H9 (cell line): ENCODE measurements around the gene CHMP2A. TPM values are rescaled to one million over a fixed set of nuclear protein-coding genes. Genes with fewer than 3 reads are reported as not detected.

Experiments used
- DNase-seq: peaks from one replicate; pipeline ENCODE4 v3.0.0-alpha.2; 2017
- H2AFZ ChIP-seq: one replicate; pipeline ENCODE4 v1.6.1; 2013; ENCODE audit warnings: mild to moderate bottlenecking, low read length, control low read depth, moderate library complexity
- H2AK5ac ChIP-seq: 2 replicates; pipeline ENCODE4 v1.6.1; 2013; ENCODE audit warnings: low read length, control low read depth, mixed read lengths; ENCODE audit not compliant: insufficient read length
- H2BK120ac ChIP-seq: one replicate; pipeline ENCODE4 v1.6.1; 2013; ENCODE audit warnings: low read depth, mild to moderate bottlenecking, low read length, control low read depth, inconsistent platforms; ENCODE audit not compliant: poor library complexity, severe bottlenecking
- H2BK12ac ChIP-seq: 2 replicates; pipeline ENCODE4 v1.6.1; 2013; ENCODE audit warnings: low read length, control low read depth, mixed read lengths, low read depth; ENCODE audit not compliant: insufficient read length
- H2BK15ac ChIP-seq: 2 replicates; pipeline ENCODE4 v1.6.1; 2013; ENCODE audit warnings: low read depth, low read length, control low read depth
- H2BK20ac ChIP-seq: one replicate; pipeline ENCODE4 v1.6.1; 2013; ENCODE audit warnings: low read depth, mild to moderate bottlenecking, low read length, control low read depth, inconsistent platforms; ENCODE audit not compliant: poor library complexity, severe bottlenecking
- H2BK5ac ChIP-seq: 2 replicates; pipeline ENCODE4 v1.6.1; 2013; ENCODE audit warnings: low read length, control low read depth, mixed read lengths; ENCODE audit not compliant: insufficient read length
- H3K14ac ChIP-seq: 2 replicates; pipeline ENCODE4 v1.6.1; 2013; ENCODE audit warnings: low read length, control low read depth; ENCODE audit not compliant: insufficient read depth
- H3K18ac ChIP-seq: 2 replicates; pipeline ENCODE4 v1.6.1; 2013; ENCODE audit warnings: low read depth, mild to moderate bottlenecking, mixed read lengths, low read length, control low read depth; ENCODE audit not compliant: insufficient read length
- H3K23ac ChIP-seq: 2 replicates; pipeline ENCODE4 v1.6.1; 2013; ENCODE audit warnings: low read length, control low read depth, mixed read lengths, low read depth; ENCODE audit not compliant: insufficient read length
- H3K23me2 ChIP-seq: 2 replicates; pipeline ENCODE4 v1.6.1; 2013; ENCODE audit warnings: low read depth, mild to moderate bottlenecking, mixed read lengths, low read length, control low read depth; ENCODE audit not compliant: insufficient read length, poor library complexity, severe bottlenecking
- H3K27ac ChIP-seq: 2 replicates; pipeline ENCODE4 v1.5.1; 2013; ENCODE audit warnings: low read length, control low read depth, mixed read lengths, low read depth; ENCODE audit not compliant: insufficient read length
- H3K27me3 ChIP-seq: 2 replicates; pipeline ENCODE4 v1.6.1; 2013; ENCODE audit warnings: low read length, control low read depth, inconsistent platforms; ENCODE audit not compliant: insufficient read depth
- H3K4ac ChIP-seq: 2 replicates; pipeline ENCODE4 v1.6.1; 2013; ENCODE audit warnings: low read depth, mild to moderate bottlenecking, control low read depth, inconsistent platforms, low read length, moderate library complexity
- H3K4me1 ChIP-seq: 2 replicates; pipeline ENCODE4 v1.6.1; 2013; ENCODE audit warnings: low read length, control low read depth, inconsistent platforms; ENCODE audit not compliant: insufficient read depth
- H3K4me2 ChIP-seq: 2 replicates; pipeline ENCODE4 v1.6.1; 2013; ENCODE audit warnings: low read length, control low read depth, mixed read lengths; ENCODE audit not compliant: insufficient read length, insufficient read depth
- H3K56ac ChIP-seq: 2 replicates; pipeline ENCODE4 v1.6.1; 2013; ENCODE audit warnings: low read depth, mild to moderate bottlenecking, mixed read lengths, low read length, control low read depth; ENCODE audit not compliant: insufficient read length
- H3K79me1 ChIP-seq: 2 replicates; pipeline ENCODE4 v1.6.1; 2013; ENCODE audit warnings: low read depth, mild to moderate bottlenecking, moderate library complexity, low read length, control low read depth, inconsistent platforms; ENCODE audit not compliant: insufficient read depth, poor library complexity, severe bottlenecking
- H3K79me2 ChIP-seq: 2 replicates; pipeline ENCODE4 v1.6.1; 2013; ENCODE audit warnings: low read length, control low read depth, inconsistent platforms; ENCODE audit not compliant: insufficient read depth
- H3K9ac ChIP-seq: 2 replicates; pipeline ENCODE4 v1.6.1; 2013; ENCODE audit warnings: low read length, control low read depth, mixed read lengths; ENCODE audit not compliant: insufficient read length; ENCODE audit errors: extremely low read depth
- H3K9me3 ChIP-seq: one replicate; pipeline ENCODE4 v1.6.1; 2013; ENCODE audit warnings: low read depth, low read length, inconsistent platforms; ENCODE audit not compliant: control insufficient read depth
- H3T11ph ChIP-seq: one replicate; pipeline ENCODE4 v1.6.1; 2013; ENCODE audit warnings: mild to moderate bottlenecking, low read length, control low read depth, inconsistent platforms
- H4K20me1 ChIP-seq: one replicate; pipeline ENCODE4 v1.6.1; 2013; ENCODE audit not compliant: control insufficient read depth, insufficient read length, insufficient read depth
- H4K5ac ChIP-seq: 2 replicates; pipeline ENCODE4 v1.6.1; 2013; ENCODE audit warnings: low read depth, mild to moderate bottlenecking, mixed read lengths, low read length, control low read depth; ENCODE audit not compliant: insufficient read length
- H4K8ac ChIP-seq: replicated peaks from 2 replicates; pipeline ENCODE4 v1.6.1; 2013; ENCODE audit warnings: low read length, control low read depth, mixed read lengths, low read depth; ENCODE audit not compliant: insufficient read length
- H4K91ac ChIP-seq: 2 replicates; pipeline ENCODE4 v1.6.1; 2013; ENCODE audit warnings: low read depth, mild to moderate bottlenecking, moderate library complexity, mixed read lengths, low read length, control low read depth; ENCODE audit not compliant: insufficient read length
- H3K27ac Mint-ChIP-seq, 3 experiments: 2 replicates in 2 of 3; 3 replicates in 1 of 3; pipeline ENCODE4 v1.8.0; 2020 to 2021; ENCODE audit warnings: mixed read lengths in 3 of 3, mild to moderate bottlenecking in 1 of 3, moderate library complexity in 1 of 3
- H3K27me3 Mint-ChIP-seq: 2 replicates; pipeline ENCODE4 v1.8.0; 2021; ENCODE audit warnings: low read depth, mild to moderate bottlenecking, moderate library complexity, mixed read lengths
- H3K36me3 Mint-ChIP-seq, 3 experiments: 2 replicates in 2 of 3; 3 replicates in 1 of 3; pipeline ENCODE4 v1.8.0; 2020 to 2021; ENCODE audit warnings: low read depth in 3 of 3, mixed read lengths in 3 of 3; ENCODE audit not compliant: insufficient read depth in 1 of 3
- H3K4me1 Mint-ChIP-seq, 2 experiments: 2 replicates each; pipeline ENCODE4 v1.8.0; 2020; ENCODE audit warnings: mixed read lengths in 2 of 2
- H3K4me3 Mint-ChIP-seq, 2 experiments: 2 replicates in 1 of 2; 3 replicates in 1 of 2; pipeline ENCODE4 v1.8.0; 2020 to 2021; ENCODE audit warnings: mild to moderate bottlenecking in 2 of 2, mixed read lengths in 2 of 2, moderate library complexity in 1 of 2
- H3K9me3 Mint-ChIP-seq, 2 experiments: 2 replicates in 1 of 2; 3 replicates in 1 of 2; pipeline ENCODE4 v1.8.0; 2020; ENCODE audit warnings: mild to moderate bottlenecking in 2 of 2, mixed read lengths in 2 of 2, moderate library complexity in 1 of 2
- CTCF ChIP-seq: fragments of 200-600 bp; sonication (generic); conservative IDR thresholded peaks from 3 replicates; pipeline ENCODE4 v1.8.0; 2021; ENCODE audit warnings: antibody characterized with exemption, mild to moderate bottlenecking
- WGBS: extraction: QIAGEN DNeasy Blood & Tissue Kit; methylation state at CpG from one replicate; pipeline ENCODE4 v1.1.7; 2013; ENCODE audit warnings: missing lambda C conversion rate, low lambda C conversion rate, mixed read lengths; ENCODE audit not compliant: insufficient read length; ENCODE audit errors: extremely low coverage; 5-methylcytosine and 5-hydroxymethylcytosine counted together
- total RNA-seq: library from RNA; stranded (reverse); gene quantifications from 2 replicates; pipeline ENCODE4 v1.2.1, GENCODE V29; 2021

Gene CHMP2A
- total RNA-seq, 1 experiment from 2014 or later, result 109 TPM

GRCh38 chr19:58575183-58576041, 20.5 kb upstream of the CHMP2A start:
- Histone ChIP-seq H2BK12ac (no peak overlapping the region), H3K27me3 (no peaks in the 10 kb centered on the region), H2AFZ (no peak overlapping the region), H2BK20ac (no peak overlapping the region), H3K27ac (no peak overlapping the region), H3T11ph (no peak overlapping the region), H2AK5ac (no peak overlapping the region), H2BK5ac (no peak overlapping the region), H4K20me1 (no peaks in the 10 kb centered on the region), H4K91ac (no peak overlapping the region), H4K8ac (no peak overlapping the region), H3K4me1 (no peaks in the 10 kb centered on the region; the same call in 1 of the 2 replicates), H3K56ac (no peak overlapping the region), H3K4me2 (peak overlapping the region; percentile 86), H4K5ac (no peak overlapping the region), H3K9ac (peak overlapping the region; percentile 60), H3K79me2 (no peaks in the 10 kb centered on the region), H2BK120ac (no peak overlapping the region), H3K79me1 (no peaks in the 10 kb centered on the region), H3K9me3 (no peaks in the 10 kb centered on the region), H3K4ac (no peak overlapping the region), H3K14ac (peak overlapping the region; percentile 91; the same call in 1 of the 2 replicates), H3K23me2 (peaks cover 9% of the 10 kb centered on the region), H3K18ac (peak overlapping the region; percentile 92), H3K23ac (no peak overlapping the region), H2BK15ac (no peak overlapping the region)
- DNase-seq, result peak; percentile 91
- no peak for TF ChIP-seq CTCF
- Mint-ChIP-seq H3K9me3 (no peaks in the 10 kb centered on the region; a peak in 2 of 5 replicates), H3K4me3 (peak overlapping the region; percentile 94 to 96), H3K4me1 (peaks cover 17 to 26% of the 10 kb centered on the region in 2 experiments), H3K36me3 (peaks cover 0 to 7% (median 3%) of the 10 kb centered on the region in 3 experiments; a peak in 4 of 7 replicates), H3K27ac (peak overlapping the region; percentile 71 to 91 (median 85); a peak in 6 of 7 replicates), H3K27me3 (peaks cover 2% of the 10 kb centered on the region; the same call in 1 of the 2 replicates)
- no CpG with 5 or more reads among the region's 66 CpGs for WGBS
